IPS DF 19.7 (cell line): ENCODE data around the gene F2RL1.
"Not testable (repeated sequence)": the region's sequence is repeated elsewhere in the genome, so short reads cannot be mapped to it uniquely, and the experiment has no call there.

ENCODE experiments used
- DNase-seq: peaks from one replicate; pipeline ENCODE4 v3.0.0-alpha.2; 2013; ENCODE audit warnings: low read depth, low spot score

The F2RL1 gene

GRCh38 chr5:76850543-76851145, 31.8 kb downstream of the F2RL1 start:
- DNase-seq = no peak

GRCh38 chr5:76851728-76852369, 33.0 kb downstream of the F2RL1 start:
- no peak for DNase-seq

- no peak for DNase-seq
Measured at GRCh38 chr5:76852772-76853171, 33.9 kb downstream of the F2RL1 start.

- DNase-seq = not testable (repeated sequence)
Measured at GRCh38 chr5:76853741-76854140, 34.9 kb downstream of the F2RL1 start.

GRCh38 chr5:76854644-76855043, 35.8 kb downstream of the F2RL1 start:
- DNase-seq = no peak

GRCh38 chr5:76855501-76855900, 36.7 kb downstream of the F2RL1 start:
- not testable (repeated sequence) for DNase-seq

GRCh38 chr5:76855961-76856360, 37.1 kb downstream of the F2RL1 start:
- DNase-seq = no peak

- not testable (repeated sequence) for DNase-seq
Measured at GRCh38 chr5:76856800-76857199, 38.0 kb downstream of the F2RL1 start.

- no peak for DNase-seq
Measured at GRCh38 chr5:76859591-76860247, 40.9 kb downstream of the F2RL1 start.

GRCh38 chr5:76861612-76862011, 42.8 kb downstream of the F2RL1 start:
- DNase-seq = no peak

- no peak for DNase-seq
Measured at GRCh38 chr5:76863001-76863400, 44.2 kb downstream of the F2RL1 start.

GRCh38 chr5:76866503-76866902, 47.7 kb downstream of the F2RL1 start:
- no peak for DNase-seq

GRCh38 chr5:76867038-76867437, 48.2 kb downstream of the F2RL1 start:
- DNase-seq = no peak

- no peak for DNase-seq
Measured at GRCh38 chr5:76867827-76868693, 49.2 kb downstream of the F2RL1 start.

GRCh38 chr5:76870046-76870445, 51.2 kb downstream of the F2RL1 start:
- no peak for DNase-seq

GRCh38 chr5:76874088-76874581, 55.3 kb downstream of the F2RL1 start:
- no peak for DNase-seq
